Skin of body (tissue), 2 donors: ENCODE data around the gene TSHZ1. TPM values are rescaled to one million over a fixed set of nuclear protein-coding genes. Genes with fewer than 3 reads are reported as not detected.
"Not testable (repeated sequence)": the region's sequence is repeated elsewhere in the genome, so short reads cannot be mapped to it uniquely, and the experiment has no call there.

Experiments
- DNase-seq: peaks from one replicate; lab custom pipeline; 2025; lab: John Stamatoyannopoulos, UW
- total RNA-seq: library from RNA; depleted of rRNA; stranded (reverse); fragments of >200 nt; gene quantifications from one replicate; pipeline ENCODE4 v1.2.3, GENCODE V29; 2014

TSHZ1 gene
- total RNA-seq, 1 donor from 2014 or later = 8.7 TPM

DNA sequence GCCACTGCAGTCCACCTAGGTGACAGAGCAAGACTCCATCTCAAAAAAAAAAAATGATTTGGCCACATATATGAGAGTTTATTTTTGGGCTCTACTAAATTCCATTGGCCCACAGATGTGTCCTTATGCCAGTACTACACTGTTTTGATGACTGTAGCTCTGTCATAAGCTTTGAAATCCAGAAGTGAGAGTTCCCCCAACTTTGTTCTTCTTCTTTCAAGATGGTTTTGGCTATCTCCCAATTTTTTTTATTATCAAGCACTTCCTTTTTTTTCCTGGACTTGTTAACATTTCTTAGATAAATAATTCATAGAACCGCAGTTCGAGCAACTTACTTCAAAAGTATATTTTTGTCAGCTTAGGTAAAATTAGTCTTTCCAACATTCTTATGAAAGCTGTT is 96.9 kb downstream of the TSHZ1 start:
- no peak for DNase-seq

DNA sequence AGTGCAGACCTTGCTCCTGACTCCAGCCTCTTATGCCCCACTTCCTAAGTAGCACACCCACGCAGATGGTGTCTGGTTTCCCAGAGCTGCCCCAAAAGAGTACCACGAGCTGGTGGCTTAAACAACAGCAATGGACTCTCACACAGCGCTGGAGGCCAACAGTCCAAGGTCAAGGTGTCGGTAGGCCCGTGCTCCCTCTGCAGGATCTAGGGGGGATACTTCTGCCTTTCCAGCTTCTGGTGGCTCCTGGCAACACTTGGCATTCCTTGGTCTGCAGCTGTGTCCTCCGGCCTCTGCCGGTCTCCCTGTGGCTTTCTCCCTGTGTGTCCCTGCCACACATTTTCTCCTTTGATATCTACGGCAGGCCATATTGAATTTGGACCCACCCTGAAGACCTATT is 99.0 kb downstream of the TSHZ1 start:
- no peak for DNase-seq

- no peak for DNase-seq
Observed at GRCh38 chr18:75314117-75314516, 103.5 kb downstream of the TSHZ1 start.

- DNase-seq = no peak
Observed at GRCh38 chr18:75314606-75315005, 104.0 kb downstream of the TSHZ1 start.

- DNase-seq = no peak
Observed at GRCh38 chr18:75316223-75316622, 105.6 kb downstream of the TSHZ1 start.

DNA sequence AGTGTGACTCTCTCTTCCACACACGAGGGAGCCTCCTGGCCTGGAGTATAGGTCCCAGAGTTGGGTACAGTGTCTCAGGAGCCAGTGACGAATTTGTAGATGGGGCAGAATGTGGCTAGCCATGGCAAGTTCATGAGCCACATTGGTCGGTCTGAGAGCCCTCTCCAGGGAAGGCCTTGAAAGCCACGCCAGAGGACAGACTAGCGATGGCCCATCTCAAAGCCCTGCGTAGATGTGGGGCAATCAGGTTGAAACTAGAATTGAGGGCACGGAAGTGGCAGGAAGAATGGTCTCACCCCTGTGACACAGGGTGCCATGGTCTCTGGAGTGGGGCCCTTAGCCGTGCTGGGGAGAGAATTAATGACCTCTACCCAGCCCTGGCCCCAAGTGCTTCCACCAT is 106.2 kb downstream of the TSHZ1 start:
- DNase-seq = no peak

- no peak for DNase-seq
Observed at GRCh38 chr18:75317300-75317699, 106.7 kb downstream of the TSHZ1 start.

DNA sequence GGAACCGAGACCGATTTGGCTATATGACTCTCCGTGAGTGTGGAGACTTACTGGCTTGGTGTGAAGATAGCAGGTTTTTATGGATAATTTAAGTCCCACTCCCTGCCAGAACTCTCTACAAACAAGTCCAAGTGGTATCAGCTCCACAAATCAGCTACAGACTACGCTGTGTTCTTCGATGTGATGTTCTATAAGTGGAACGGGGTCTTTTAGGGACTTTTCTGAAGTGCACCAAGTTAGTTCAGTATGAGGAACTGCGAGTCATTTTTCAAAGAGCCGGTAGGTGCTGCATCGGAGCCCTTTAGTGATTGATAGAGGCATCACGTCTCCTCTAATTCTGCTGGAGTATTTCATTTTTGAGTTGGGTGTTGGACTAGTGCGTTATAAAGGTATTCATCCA is 107.1 kb downstream of the TSHZ1 start:
- no peak for DNase-seq

DNA sequence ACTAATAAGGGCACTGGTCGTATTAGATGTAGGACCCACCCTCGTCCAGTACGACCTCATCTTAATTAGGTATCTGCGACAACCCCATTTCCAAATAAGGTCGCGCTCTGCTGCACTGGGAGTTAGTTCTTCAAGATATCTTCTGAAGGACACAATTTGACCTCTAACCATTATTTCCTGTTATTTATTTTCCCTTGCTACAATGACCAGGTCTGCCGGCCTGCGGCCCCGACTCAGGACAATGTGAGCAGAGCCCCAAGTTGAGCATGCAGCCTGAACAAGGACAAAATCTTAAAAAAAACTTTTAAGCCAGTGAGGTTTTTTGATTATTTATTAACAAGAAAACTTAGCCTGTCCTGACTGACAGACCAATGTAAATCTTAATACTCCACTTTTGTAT is 109.3 kb downstream of the TSHZ1 start:
- no peak for DNase-seq

GRCh38 chr18:75320506-75320905 is 109.9 kb downstream of the TSHZ1 start:
- no peak for DNase-seq

GRCh38 chr18:75321431-75321830 is 110.8 kb downstream of the TSHZ1 start:
- DNase-seq = no peak

DNA sequence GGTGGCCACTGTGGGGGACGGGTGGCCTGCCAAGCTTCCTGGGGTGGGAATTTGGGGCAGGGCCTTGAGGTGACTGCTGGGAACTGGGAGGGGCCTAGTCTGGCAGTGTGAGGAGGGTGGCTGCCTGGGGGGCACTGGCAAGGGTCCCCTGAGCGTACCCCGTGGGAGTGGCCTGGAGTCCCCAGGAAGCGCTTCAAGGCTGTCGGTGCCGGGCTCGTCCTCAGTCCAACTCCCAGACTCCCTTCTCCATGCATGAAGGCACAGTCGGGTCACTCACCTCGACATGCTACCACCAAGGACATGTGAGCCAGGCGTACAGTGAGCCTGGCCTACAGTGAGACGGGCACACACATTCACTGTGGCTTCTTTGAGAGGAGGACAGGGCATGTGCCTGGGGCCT is 111.6 kb downstream of the TSHZ1 start:
- no peak for DNase-seq

GRCh38 chr18:75323821-75324585 is 113.4 kb downstream of the TSHZ1 start:
- DNase-seq = no peak

DNA sequence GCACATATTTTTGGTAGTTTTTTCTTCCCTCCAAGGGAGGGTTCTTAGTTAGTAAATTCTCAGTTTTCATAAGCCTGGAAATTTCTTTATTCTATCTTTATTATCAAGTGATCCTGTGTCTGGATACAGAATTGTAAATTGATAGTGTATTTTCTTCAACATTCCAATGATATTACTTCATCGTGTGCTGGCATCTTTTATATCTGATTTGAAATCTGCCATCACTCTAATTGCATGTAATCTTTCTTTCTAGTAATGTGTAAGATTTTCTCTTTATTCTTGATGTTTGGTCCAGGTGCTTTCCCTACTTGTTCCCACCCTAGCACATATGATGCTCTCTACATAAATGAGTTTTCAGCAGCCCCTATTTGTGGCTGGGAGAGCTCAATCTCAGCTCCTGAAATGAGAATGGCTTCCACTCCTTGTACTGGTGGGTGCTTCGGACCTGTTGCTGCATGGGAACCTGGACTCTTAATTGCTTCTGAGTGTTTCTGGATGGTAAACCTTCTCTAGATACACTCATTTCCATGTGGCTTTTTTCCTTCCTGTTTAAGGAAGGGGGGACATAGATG is 114.2 kb downstream of the TSHZ1 start:
- no peak for DNase-seq

DNA sequence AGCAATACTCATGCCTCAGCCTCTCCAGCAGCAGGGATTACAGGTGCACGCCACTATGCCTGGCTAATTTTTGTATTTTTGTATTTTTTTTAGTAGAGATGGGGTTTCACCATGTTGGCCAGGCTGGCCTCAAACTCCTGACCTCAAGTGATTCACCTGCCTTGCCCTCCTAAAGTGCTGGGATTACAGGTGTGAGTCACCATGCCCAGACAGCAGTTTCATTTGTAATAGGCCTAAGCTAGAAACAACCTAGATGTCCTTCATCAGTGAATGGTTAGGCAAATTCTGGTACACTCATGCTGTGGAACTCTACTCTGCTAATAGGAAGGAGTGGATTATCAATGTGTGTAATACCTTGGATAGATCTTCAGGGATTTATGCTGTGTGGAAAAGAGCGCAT is 119.2 kb downstream of the TSHZ1 start:
- DNase-seq = not testable (repeated sequence)

- DNase-seq = no peak
Observed at GRCh38 chr18:75330308-75330707, 119.7 kb downstream of the TSHZ1 start.

GRCh38 chr18:75334869-75335268 is 124.3 kb downstream of the TSHZ1 start:
- DNase-seq = no peak

DNA sequence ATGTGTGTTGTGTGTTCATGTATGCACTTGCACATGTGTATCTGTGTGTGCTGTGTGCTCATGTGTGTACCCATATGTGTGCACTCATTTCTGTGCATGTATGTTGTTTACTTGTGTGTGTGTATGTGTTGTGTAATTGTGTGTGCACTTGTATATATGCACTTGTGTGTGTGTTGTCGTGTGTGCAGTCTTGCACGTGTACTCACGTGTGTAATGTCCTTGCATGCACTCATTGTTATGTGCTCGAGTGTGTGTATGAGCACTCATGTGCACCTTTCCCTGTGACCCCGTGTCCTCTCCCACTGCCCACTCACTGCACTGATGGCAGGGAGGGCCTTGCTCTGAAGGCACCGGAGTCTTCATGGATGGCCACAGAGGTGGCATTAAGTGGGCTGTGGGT is 124.9 kb downstream of the TSHZ1 start:
- DNase-seq = no peak

- DNase-seq = no peak
Observed at GRCh38 chr18:75336767-75337166, 126.2 kb downstream of the TSHZ1 start.

DNA sequence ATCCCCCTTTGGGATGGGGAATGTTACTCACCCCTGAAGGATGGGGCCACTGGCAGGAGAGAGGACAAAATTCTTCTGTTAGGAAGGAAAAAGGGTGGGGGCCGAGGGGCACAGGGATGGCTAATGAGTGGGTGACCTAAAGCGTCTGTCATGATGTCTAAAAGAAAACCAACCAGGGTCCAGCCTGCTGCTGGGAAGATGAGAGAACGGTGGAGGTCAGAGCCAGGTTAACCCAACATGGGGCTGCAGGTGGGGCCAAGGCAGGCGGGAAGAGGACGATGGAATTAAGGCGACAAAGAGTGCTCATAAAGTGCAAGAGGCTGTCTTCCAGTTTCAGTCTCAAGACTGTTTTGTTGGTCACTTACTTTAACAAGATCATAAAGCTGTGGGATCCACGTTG is 126.8 kb downstream of the TSHZ1 start:
- DNase-seq = no peak

DNA sequence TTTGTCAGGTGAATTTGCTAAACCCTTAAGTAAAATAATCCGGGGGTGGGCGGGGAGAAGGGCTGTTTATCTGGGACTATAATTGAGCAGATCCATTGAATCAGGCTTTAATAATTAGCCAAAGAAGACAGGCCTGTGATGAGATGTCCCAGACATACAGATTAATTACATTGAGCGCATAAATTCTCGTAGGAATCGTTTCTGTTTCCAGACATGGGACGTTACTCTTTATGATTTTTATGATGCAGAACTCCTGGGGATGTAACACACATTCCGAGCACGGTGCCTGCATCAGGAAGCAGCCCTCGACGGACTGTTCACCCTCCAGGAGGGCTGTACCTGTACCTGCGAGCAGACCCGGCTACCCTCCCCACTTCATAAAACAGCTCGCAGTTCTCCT is 128.0 kb downstream of the TSHZ1 start:
- no peak for DNase-seq
